Measurements from ENCODE around the gene LRP2.

The LRP2 gene

GRCh38 chr2:169363560-169364150, 1.3 kb upstream of the LRP2 start:
- Histone ChIP-seq H2AFZ (ENCODE audit: low read depth, low read length) (peak overlapping the region; percentile 39), H3K4me1 (ENCODE audit: insufficient read depth, low read length) (peaks cover 36% of the 10 kb centered on the region), H3K36me3 (ENCODE audit: insufficient read depth, low read length) (peaks cover 8% of the 10 kb centered on the region), H3K4me3 (ENCODE audit: low read length) (peak overlapping the region; percentile 97), H3K27me3 (ENCODE audit: insufficient read depth, low read length) (no peaks in the 10 kb centered on the region), H3K9me3 (ENCODE audit: low read length) (no peaks in the 10 kb centered on the region)

GRCh38 chr2:169362894-169363559, 693 bp upstream of the LRP2 start:
- no peaks in the 10 kb centered on the region for H3K9me3 ChIP-seq (ENCODE audit: low read length)
- peaks cover 39% of the 10 kb centered on the region for H3K4me1 ChIP-seq (ENCODE audit: insufficient read depth, low read length)
- H3K27me3 ChIP-seq (ENCODE audit: insufficient read depth, low read length), result no peaks in the 10 kb centered on the region
- peak overlapping the region; percentile 65 for H2AFZ ChIP-seq (ENCODE audit: low read depth, low read length)
- peak overlapping the region; percentile 97 for H3K4me3 ChIP-seq (ENCODE audit: low read length)
- H3K36me3 ChIP-seq (ENCODE audit: insufficient read depth, low read length), result peaks cover 12% of the 10 kb centered on the region

- peak overlapping the region; percentile 97 for H3K4me3 ChIP-seq (ENCODE audit: low read length)
- peak overlapping the region; percentile 65 for H2AFZ ChIP-seq (ENCODE audit: low read depth, low read length)
- H3K9me3 ChIP-seq (ENCODE audit: low read length), result no peaks in the 10 kb centered on the region
- no peaks in the 10 kb centered on the region for H3K27me3 ChIP-seq (ENCODE audit: insufficient read depth, low read length)
- peaks cover 39% of the 10 kb centered on the region for H3K4me1 ChIP-seq (ENCODE audit: insufficient read depth, low read length)
- peaks cover 16% of the 10 kb centered on the region for H3K36me3 ChIP-seq (ENCODE audit: insufficient read depth, low read length)
Measured at GRCh38 chr2:169361706-169362117, 622 bp downstream of the LRP2 start.

GRCh38 chr2:169360984-169361705, 1.2 kb downstream of the LRP2 start:
- Histone ChIP-seq H3K4me3 (ENCODE audit: low read length) (peak overlapping the region; percentile 97), H3K9me3 (ENCODE audit: low read length) (no peaks in the 10 kb centered on the region), H3K4me1 (ENCODE audit: insufficient read depth, low read length) (peaks cover 39% of the 10 kb centered on the region), H3K36me3 (ENCODE audit: insufficient read depth, low read length) (peaks cover 16% of the 10 kb centered on the region), H2AFZ (ENCODE audit: low read depth, low read length) (peak overlapping the region; percentile 65), H3K27me3 (ENCODE audit: insufficient read depth, low read length) (no peaks in the 10 kb centered on the region)

GRCh38 chr2:169358016-169358415, 4.3 kb downstream of the LRP2 start:
- no peak overlapping the region for H2AFZ ChIP-seq (ENCODE audit: low read depth, low read length)
- peaks cover 16% of the 10 kb centered on the region for H3K36me3 ChIP-seq (ENCODE audit: insufficient read depth, low read length)
- H3K4me3 ChIP-seq (ENCODE audit: low read length), result no peak overlapping the region
- no peaks in the 10 kb centered on the region for H3K9me3 ChIP-seq (ENCODE audit: low read length)
- H3K27me3 ChIP-seq (ENCODE audit: insufficient read depth, low read length), result no peaks in the 10 kb centered on the region
- H3K4me1 ChIP-seq (ENCODE audit: insufficient read depth, low read length), result peaks cover 50% of the 10 kb centered on the region

GRCh38 chr2:169354244-169354643, 8.1 kb downstream of the LRP2 start:
- H3K36me3 ChIP-seq (ENCODE audit: insufficient read depth, low read length), result peaks cover 13% of the 10 kb centered on the region
- no peak overlapping the region for H2AFZ ChIP-seq (ENCODE audit: low read depth, low read length)

GRCh38 chr2:169351725-169352124, 10.6 kb downstream of the LRP2 start:
- H3K9me3 ChIP-seq (ENCODE audit: low read length), result no peaks in the 10 kb centered on the region
- no peaks in the 10 kb centered on the region for H3K27me3 ChIP-seq (ENCODE audit: insufficient read depth, low read length)
- no peak overlapping the region for H2AFZ ChIP-seq (ENCODE audit: low read depth, low read length)
- H3K4me3 ChIP-seq (ENCODE audit: low read length), result no peak overlapping the region
- H3K4me1 ChIP-seq (ENCODE audit: insufficient read depth, low read length), result peaks cover 60% of the 10 kb centered on the region
- peaks cover 2% of the 10 kb centered on the region for H3K36me3 ChIP-seq (ENCODE audit: insufficient read depth, low read length)

More at GRCh38 chr2:169354244-169354643, 8.1 kb downstream of the LRP2 start:
- H3K9me3 ChIP-seq (ENCODE audit: low read length), result no peaks in the 10 kb centered on the region
- no peak overlapping the region for H3K4me3 ChIP-seq (ENCODE audit: low read length)
- no peaks in the 10 kb centered on the region for H3K27me3 ChIP-seq (ENCODE audit: insufficient read depth, low read length)
- H3K4me1 ChIP-seq (ENCODE audit: insufficient read depth, low read length), result peaks cover 43% of the 10 kb centered on the region

- H3K36me3 ChIP-seq (ENCODE audit: insufficient read depth, low read length), result peaks cover 2% of the 10 kb centered on the region
- no peak overlapping the region for H2AFZ ChIP-seq (ENCODE audit: low read depth, low read length)
- H3K9me3 ChIP-seq (ENCODE audit: low read length), result no peaks in the 10 kb centered on the region
- no peak overlapping the region for H3K4me3 ChIP-seq (ENCODE audit: low read length)
- peaks cover 60% of the 10 kb centered on the region for H3K4me1 ChIP-seq (ENCODE audit: insufficient read depth, low read length)
- no peaks in the 10 kb centered on the region for H3K27me3 ChIP-seq (ENCODE audit: insufficient read depth, low read length)
Measured at GRCh38 chr2:169349535-169349934, 12.8 kb downstream of the LRP2 start.

- Histone ChIP-seq H3K9me3 (ENCODE audit: low read length) (no peaks in the 10 kb centered on the region), H3K4me1 (ENCODE audit: insufficient read depth, low read length) (peaks cover 49% of the 10 kb centered on the region), H3K27me3 (ENCODE audit: insufficient read depth, low read length) (no peaks in the 10 kb centered on the region), H3K4me3 (ENCODE audit: low read length) (no peak overlapping the region), H3K36me3 (ENCODE audit: insufficient read depth, low read length) (peaks cover 2% of the 10 kb centered on the region), H2AFZ (ENCODE audit: low read depth, low read length) (no peak overlapping the region)
Measured at GRCh38 chr2:169348321-169349024, 13.9 kb downstream of the LRP2 start.

GRCh38 chr2:169345486-169346437, 16.6 kb downstream of the LRP2 start:
- H2AFZ ChIP-seq (ENCODE audit: low read depth, low read length), result no peak overlapping the region
- no peaks in the 10 kb centered on the region for H3K9me3 ChIP-seq (ENCODE audit: low read length)
- H3K27me3 ChIP-seq (ENCODE audit: insufficient read depth, low read length), result no peaks in the 10 kb centered on the region
- H3K4me1 ChIP-seq (ENCODE audit: insufficient read depth, low read length), result peaks cover 64% of the 10 kb centered on the region
- H3K36me3 ChIP-seq (ENCODE audit: insufficient read depth, low read length), result no peaks in the 10 kb centered on the region
- no peak overlapping the region for H3K4me3 ChIP-seq (ENCODE audit: low read length)

GRCh38 chr2:169344736-169345485, 17.4 kb downstream of the LRP2 start:
- Histone ChIP-seq H2AFZ (ENCODE audit: low read depth, low read length) (no peak overlapping the region), H3K27me3 (ENCODE audit: insufficient read depth, low read length) (no peaks in the 10 kb centered on the region), H3K4me3 (ENCODE audit: low read length) (no peak overlapping the region), H3K9me3 (ENCODE audit: low read length) (no peaks in the 10 kb centered on the region), H3K4me1 (ENCODE audit: insufficient read depth, low read length) (peaks cover 71% of the 10 kb centered on the region), H3K36me3 (ENCODE audit: insufficient read depth, low read length) (no peaks in the 10 kb centered on the region)

GRCh38 chr2:169343202-169343601, 19.1 kb downstream of the LRP2 start:
- Histone ChIP-seq H3K27me3 (ENCODE audit: insufficient read depth, low read length) (no peaks in the 10 kb centered on the region), H3K9me3 (ENCODE audit: low read length) (no peaks in the 10 kb centered on the region), H3K36me3 (ENCODE audit: insufficient read depth, low read length) (no peaks in the 10 kb centered on the region), H2AFZ (ENCODE audit: low read depth, low read length) (no peak overlapping the region), H3K4me1 (ENCODE audit: insufficient read depth, low read length) (peaks cover 69% of the 10 kb centered on the region), H3K4me3 (ENCODE audit: low read length) (no peak overlapping the region)
